Measurements from ENCODE around the gene NFRKB.

Gene NFRKB

GRCh38 chr11:129896062-129896461 is 684 bp upstream of the NFRKB start:
- H3K4me3 ChIP-seq (ENCODE audit: low read length) = peak overlapping the region; percentile 89
- DNase-seq (ENCODE audit: low read depth) = no peak
- TF ChIP-seq CTCF (conservative IDR thresholded peaks at IDR 0.05; ENCODE audit: low read length) = no peak

GRCh38 chr11:129894278-129895125 is 876 bp downstream of the NFRKB start:
- H3K4me3 ChIP-seq (ENCODE audit: low read length) = peak overlapping the region; percentile 89
- DNase-seq (ENCODE audit: low read depth) = no peak
- no peak for TF ChIP-seq CTCF (conservative IDR thresholded peaks at IDR 0.05; ENCODE audit: low read length)

GRCh38 chr11:129888451-129888850 is 6.9 kb downstream of the NFRKB start:
- H3K4me3 ChIP-seq (ENCODE audit: low read length) = no peak overlapping the region
- DNase-seq (ENCODE audit: low read depth) = no peak
- no peak for TF ChIP-seq CTCF (conservative IDR thresholded peaks at IDR 0.05; ENCODE audit: low read length)

- no peak for DNase-seq (ENCODE audit: low read depth)
- H3K4me3 ChIP-seq (ENCODE audit: low read length) = no peak overlapping the region
- TF ChIP-seq CTCF (conservative IDR thresholded peaks at IDR 0.05; ENCODE audit: low read length) = no peak
Observed at GRCh38 chr11:129885381-129885780, 10.0 kb downstream of the NFRKB start.

- no peak overlapping the region for H3K4me3 ChIP-seq (ENCODE audit: low read length)
- no peak for TF ChIP-seq CTCF (conservative IDR thresholded peaks at IDR 0.05; ENCODE audit: low read length)
- no peak for DNase-seq (ENCODE audit: low read depth)
Observed at GRCh38 chr11:129884581-129884980, 10.8 kb downstream of the NFRKB start.

- peak; percentile 17 for DNase-seq (ENCODE audit: low read depth)
- TF ChIP-seq CTCF (conservative IDR thresholded peaks at IDR 0.05; ENCODE audit: low read length) = peak; percentile 60
- H3K4me3 ChIP-seq (ENCODE audit: low read length) = no peak overlapping the region
Observed at GRCh38 chr11:129881570-129882170, 13.7 kb downstream of the NFRKB start.

- H3K4me3 ChIP-seq (ENCODE audit: low read length) = no peak overlapping the region
- DNase-seq (ENCODE audit: low read depth) = no peak
- no peak for TF ChIP-seq CTCF (conservative IDR thresholded peaks at IDR 0.05; ENCODE audit: low read length)
Observed at GRCh38 chr11:129880311-129880710, 15.1 kb downstream of the NFRKB start.
